HepG2 (cell line): ENCODE measurements around the gene KDM3B. TPM values are rescaled to one million over a fixed set of nuclear protein-coding genes. Genes with fewer than 3 reads are reported as not detected.

Source experiments
- GPBP1L1 ChIP-seq: sonication (generic); formaldehyde crosslinking; IDR thresholded peaks from 2 replicates; pipeline ENCODE4 v1.5.0; 2020; ENCODE audit warnings: mild to moderate bottlenecking, missing genetic modification reagents
- KLF6 ChIP-seq: IDR thresholded peaks from 2 replicates; pipeline ENCODE4 v1.8.0; 2016; ENCODE audit warnings: missing biosample characterization, missing genetic modification reagents
- RERE ChIP-seq: IDR thresholded peaks from 2 replicates; pipeline ENCODE4 v1.6.1; 2016; ENCODE audit warnings: low read depth, missing genetic modification reagents, missing compliant biosample characterization
- SNAPC5 ChIP-seq: sonication (generic); formaldehyde crosslinking; IDR thresholded peaks from 2 replicates; pipeline ENCODE4 v1.8.1; 2023; ENCODE audit warnings: mild to moderate bottlenecking, missing genetic modification reagents, borderline replicate concordance
- ZNF121 ChIP-seq: sonication (generic); formaldehyde crosslinking; IDR thresholded peaks from 2 replicates; pipeline ENCODE4 v1.5.0; 2020; ENCODE audit warnings: mild to moderate bottlenecking, missing genetic modification reagents
- ZNF142 ChIP-seq: sonication (generic); formaldehyde crosslinking; IDR thresholded peaks from 2 replicates; pipeline ENCODE4 v1.4.0; 2020; ENCODE audit warnings: missing genetic modification reagents
- ZNF234 ChIP-seq: sonication (generic); formaldehyde crosslinking; conservative IDR thresholded peaks from 2 replicates; pipeline ENCODE4 v1.5.1; 2020; ENCODE audit warnings: mild to moderate bottlenecking, missing genetic modification reagents
- ZNF343 ChIP-seq: sonication (generic); formaldehyde crosslinking; IDR thresholded peaks from 2 replicates; pipeline ENCODE4 v1.4.0; 2020; ENCODE audit warnings: mild to moderate bottlenecking, missing genetic modification reagents
- ZNF572 ChIP-seq: sonication (generic); formaldehyde crosslinking; IDR thresholded peaks from 2 replicates; pipeline ENCODE4 v1.5.1; 2020; ENCODE audit warnings: mild to moderate bottlenecking, missing genetic modification reagents
- ZNF687 ChIP-seq: sonication (generic); formaldehyde crosslinking; IDR thresholded peaks from 2 replicates; pipeline ENCODE4 v1.5.1; 2020; ENCODE audit warnings: mild to moderate bottlenecking, missing genetic modification reagents, moderate library complexity
- polyA plus RNA-seq, 8 experiments: library from polyadenylated mRNA; depleted of rRNA in 3 of 8; stranded (reverse) in 7 of 8; unstranded in 1 of 8; fragments of >200 nt; fragmentation: Illumina TruSeq in 4 of 8; extraction: Trizol in 4 of 8; gene quantifications; 2 replicates each; pipeline versions ENCODE4 v1.2.1 to v1.2.3, GENCODE V29; 2011 to 2016; ENCODE audit warnings: low read depth in 4 of 8, missing spikeins in 1 of 8, mixed read lengths in 1 of 8; ENCODE audit not compliant: insufficient read depth in 1 of 8
- total RNA-seq, 5 experiments: library from RNA; depleted of rRNA; stranded (reverse); fragments of >200 nt; fragmentation: Illumina TruSeq; extraction: Trizol; gene quantifications; 2 replicates each; pipeline ENCODE4 v1.2.3, GENCODE V29; 2016; ENCODE audit warnings: low read depth in 1 of 5

KDM3B gene
- total and polyA plus RNA-seq, 2 of the 13 experiments (the other 11 are each of a cell fraction or from before 2014, with no cell fraction given) = 19.7 to 34.3 TPM

GRCh38 chr5:138338411-138339090 lies 13.9 kb upstream of the KDM3B start (continued):
- TF ChIP-seq ZNF687 (CRISPR knock-in tag) (peak; percentile 25; the same call in 1 of the 2 replicates), ZNF234 (CRISPR knock-in tag) (peak; percentile 25; the same call in 1 of the 2 replicates), GPBP1L1 (CRISPR knock-in tag) (no peak), RERE (CRISPR knock-in tag) (no peak), ZNF572 (CRISPR knock-in tag) (0 out of 2 replicates have a peak, but pooled peaks have one; percentile 19), ZNF343 (CRISPR knock-in tag) (peak; percentile 12; the same call in 1 of the 2 replicates), ZNF121 (CRISPR knock-in tag) (0 out of 2 replicates have a peak, but pooled peaks have one; percentile 32), SNAPC5 (CRISPR knock-in tag) (peak; percentile 3; the same call in 1 of the 2 replicates), KLF6 (CRISPR knock-in tag) (peak; percentile 2; the same call in 1 of the 2 replicates), ZNF142 (CRISPR knock-in tag) (0 out of 2 replicates have a peak, but pooled peaks have one; percentile 17)
